ENCODE measurements around the gene PLCE1. TPM values are rescaled to one million over a fixed set of nuclear protein-coding genes. Genes with fewer than 3 reads are reported as not detected.

The PLCE1 gene
- total and polyA plus RNA-seq, 2 of the 8 experiments (the other 6 are each of a cell fraction or from before 2014, with no cell fraction given) = 0.05 to 0.06 TPM

DNA sequence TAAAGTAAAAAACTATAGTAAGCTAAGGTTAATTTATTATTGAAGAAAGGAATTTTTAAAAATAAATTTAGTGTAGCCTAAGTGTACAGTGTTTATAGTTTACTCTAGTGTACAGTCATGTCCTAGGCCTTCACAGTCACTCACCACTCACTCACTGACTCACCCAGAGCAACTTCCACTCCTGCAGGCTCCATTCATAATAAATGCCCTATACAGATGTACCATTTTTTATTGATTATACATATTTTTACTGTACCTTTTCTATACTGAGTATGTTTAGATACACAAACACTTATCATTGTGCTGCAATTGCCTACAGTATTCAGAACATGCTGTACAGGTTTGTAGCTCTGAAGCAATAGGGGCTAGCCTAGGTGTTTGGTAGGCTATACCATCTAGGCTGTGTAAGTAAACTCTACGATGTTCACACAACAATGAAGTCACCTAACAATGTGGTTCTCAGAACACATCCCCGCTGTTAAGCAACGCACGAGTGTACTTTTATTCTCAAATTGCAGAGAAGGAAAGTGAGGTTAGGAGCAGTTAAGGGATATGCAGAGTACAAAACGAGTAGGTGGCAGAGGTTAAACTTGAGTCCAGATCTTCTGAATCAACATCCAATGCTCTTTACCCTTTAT, 38.9 kb upstream of the PLCE1 start (continued):
- TF ChIP-seq KDM4A (IDR thresholded peaks at IDR 0.05; ENCODE audit: low read depth, low read length, severe bottlenecking) = no peak
- TF ChIP-seq GABPA (IDR thresholded peaks at IDR 0.05; ENCODE audit: borderline replicate concordance, insufficient read depth, low read length) = no peak
- TF ChIP-seq ASH2L (IDR thresholded peaks at IDR 0.05; ENCODE audit: low read length) = no peak

All from H1 (cell line).